OCI-LY7 (cell line): ENCODE measurements around the gene ST6GALNAC1. TPM values are rescaled to one million over a fixed set of nuclear protein-coding genes. Genes with fewer than 3 reads are reported as not detected.

ENCODE experiments used
- BruUV-seq: library from RNA; stranded (reverse); fragments of 400-500 nt; replicated peaks from 2 replicates; lab custom pipeline; 2021; lab: Mats Ljungman, UMichigan
- CTCF ChIA-PET: fragments of 300-600 bp; sonication (Branson Sonifier 250); formaldehyde crosslinking; loops from one replicate; lab custom pipeline; 2022; ENCODE audit warnings: antibody characterized with exemption; ENCODE audit not compliant: unreplicated experiment; lab: Charles Lee
- POLR2A ChIA-PET: fragments of 300-600 bp; sonication (Branson Sonifier 250); formaldehyde crosslinking; loops from one replicate; lab custom pipeline; 2022; ENCODE audit warnings: antibody characterized with exemption; lab: Charles Lee
- DNase-seq: peaks from one replicate; pipeline ENCODE4 v3.0.0-alpha.2; 2015; ENCODE audit warnings: low spot score
- H2AFZ ChIP-seq: fragments of 200-600 bp; sonication (generic), shearing (Covaris generic); 2 replicates; pipeline ENCODE4 v1.6.1; 2014; ENCODE audit warnings: mild to moderate bottlenecking, antibody characterized with exemption, low read length, moderate library complexity
- H3K27ac ChIP-seq: fragments of 200-600 bp; sonication (generic); 2 replicates; pipeline ENCODE4 v1.5.1; 2014; ENCODE audit warnings: mixed run types, low read depth, mild to moderate bottlenecking, moderate library complexity, low read length, inconsistent platforms; ENCODE audit not compliant: poor library complexity, severe bottlenecking
- H3K36me3 ChIP-seq: fragments of 200-600 bp; sonication (generic); 2 replicates; pipeline ENCODE4 v1.6.1; 2014; ENCODE audit warnings: mild to moderate bottlenecking, antibody characterized with exemption, low read length, moderate library complexity, mixed read lengths; ENCODE audit not compliant: insufficient read depth
- H3K4me1 ChIP-seq: fragments of 200-600 bp; sonication (generic); 2 replicates; pipeline ENCODE4 v1.5.1; 2014; ENCODE audit warnings: mild to moderate bottlenecking, low read length; ENCODE audit not compliant: insufficient read depth, poor library complexity, severe bottlenecking
- H3K4me2 ChIP-seq: fragments of 200-600 bp; sonication (generic); 2 replicates; pipeline ENCODE4 v1.6.1; 2014; ENCODE audit warnings: mild to moderate bottlenecking, low read length
- H3K4me3 ChIP-seq: fragments of 200-600 bp; sonication (generic); 2 replicates; pipeline ENCODE4 v1.5.1; 2014; ENCODE audit warnings: mild to moderate bottlenecking, low read depth, low read length; ENCODE audit not compliant: poor library complexity, severe bottlenecking
- H3K79me2 ChIP-seq: fragments of 200-600 bp; sonication (generic); 2 replicates; pipeline ENCODE4 v1.6.1; 2016; ENCODE audit warnings: low read depth, mild to moderate bottlenecking, low read length, moderate library complexity, mixed read lengths; ENCODE audit not compliant: insufficient read depth
- H3K9me2 ChIP-seq: fragments of 200-600 bp; sonication (generic); 2 replicates; pipeline ENCODE4 v1.6.1; 2016; ENCODE audit warnings: mild to moderate bottlenecking, low read length, mixed read lengths; ENCODE audit not compliant: insufficient read depth
- H3K9me3 ChIP-seq: fragments of 200-600 bp; sonication (generic); 2 replicates; pipeline ENCODE4 v1.6.1; 2014; ENCODE audit warnings: mild to moderate bottlenecking, mixed run types, low read length, mixed read lengths
- H4K20me1 ChIP-seq: fragments of 200-600 bp; sonication (generic); 2 replicates; pipeline ENCODE4 v1.6.1; 2014; ENCODE audit warnings: mild to moderate bottlenecking, antibody characterized with exemption, low read length, moderate library complexity, mixed read lengths; ENCODE audit not compliant: insufficient read depth
- EZH2phosphoT487 ChIP-seq: fragments of 200-600 bp; sonication (generic); IDR thresholded peaks from 2 replicates; pipeline ENCODE4 v1.6.1; 2018; ENCODE audit warnings: low read depth, borderline replicate concordance, mild to moderate bottlenecking, mixed run types, antibody characterized with exemption, low read length, moderate library complexity, mixed read lengths
- intact Hi-C: fragments of 100-400 bp; cut with micrococcal nuclease; formaldehyde crosslinking; loops from one replicate; pipeline ENCODE4 v1.10.0; 2022; ENCODE audit not compliant: unreplicated experiment
- total RNA-seq, 2 experiments: library from RNA; depleted of rRNA in 1 of 2; stranded (reverse); fragments of >200 nt in 1 of 2; shearing (Covaris generic) in 1 of 2; gene quantifications; 2 replicates each; pipeline ENCODE4 v1.2.3, GENCODE V29; 2014 to 2022
- TF ChIP-seq, protein P1 (sequence below): fragments of 200-600 bp; sonication (generic); conservative IDR thresholded peaks from 2 replicates; pipeline ENCODE4 v1.5.1; 2014; ENCODE audit warnings: mild to moderate bottlenecking, antibody characterized with exemption, low read length, moderate library complexity, mixed read lengths

ST6GALNAC1 gene
- total RNA-seq, 2 experiments from 2014 or later: not detected

DNA sequence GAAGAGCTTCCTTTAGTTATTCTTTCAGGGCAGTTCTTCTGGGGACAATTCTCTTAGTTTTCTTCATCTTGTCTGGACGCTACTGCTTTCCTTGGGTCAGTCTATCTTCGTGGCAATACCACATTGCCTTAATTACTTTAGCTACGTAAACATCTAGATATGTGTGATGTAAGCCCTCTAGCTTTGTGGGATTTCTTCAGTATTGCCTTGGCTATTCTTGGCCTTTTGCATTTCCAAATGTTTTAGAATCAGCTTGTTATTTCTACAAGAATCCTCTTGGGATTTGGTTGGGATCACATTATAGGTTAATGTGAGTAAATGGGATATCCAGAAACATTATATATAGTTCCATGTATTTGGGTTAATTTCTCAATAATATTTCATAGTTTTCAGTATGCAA, 48.9 kb downstream of the ST6GALNAC1 start:
- Histone ChIP-seq H3K4me3 (no peak overlapping the region), H3K4me2 (no peak overlapping the region), H2AFZ (no peak overlapping the region), H3K9me2 (no peaks in the 10 kb centered on the region), H3K4me1 (no peaks in the 10 kb centered on the region), H3K79me2 (no peaks in the 10 kb centered on the region), H3K36me3 (no peaks in the 10 kb centered on the region), H4K20me1 (no peaks in the 10 kb centered on the region), H3K27ac (no peak overlapping the region), H3K9me3 (no peaks in the 10 kb centered on the region)
- intact Hi-C loops: no loop called here
- TF ChIP-seq, protein P1, sequence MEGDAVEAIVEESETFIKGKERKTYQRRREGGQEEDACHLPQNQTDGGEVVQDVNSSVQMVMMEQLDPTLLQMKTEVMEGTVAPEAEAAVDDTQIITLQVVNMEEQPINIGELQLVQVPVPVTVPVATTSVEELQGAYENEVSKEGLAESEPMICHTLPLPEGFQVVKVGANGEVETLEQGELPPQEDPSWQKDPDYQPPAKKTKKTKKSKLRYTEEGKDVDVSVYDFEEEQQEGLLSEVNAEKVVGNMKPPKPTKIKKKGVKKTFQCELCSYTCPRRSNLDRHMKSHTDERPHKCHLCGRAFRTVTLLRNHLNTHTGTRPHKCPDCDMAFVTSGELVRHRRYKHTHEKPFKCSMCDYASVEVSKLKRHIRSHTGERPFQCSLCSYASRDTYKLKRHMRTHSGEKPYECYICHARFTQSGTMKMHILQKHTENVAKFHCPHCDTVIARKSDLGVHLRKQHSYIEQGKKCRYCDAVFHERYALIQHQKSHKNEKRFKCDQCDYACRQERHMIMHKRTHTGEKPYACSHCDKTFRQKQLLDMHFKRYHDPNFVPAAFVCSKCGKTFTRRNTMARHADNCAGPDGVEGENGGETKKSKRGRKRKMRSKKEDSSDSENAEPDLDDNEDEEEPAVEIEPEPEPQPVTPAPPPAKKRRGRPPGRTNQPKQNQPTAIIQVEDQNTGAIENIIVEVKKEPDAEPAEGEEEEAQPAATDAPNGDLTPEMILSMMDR: no peak
- TF ChIP-seq EZH2phosphoT487: no peak
- ChIA-PET CTCF (interaction anchor here (0.6 kb wide), 1 partner anchor 221 kb away, joined by 5 read pairs; no protein-coding TSS in a partner anchor), POLR2A (interaction anchor here (0.6 kb wide), 1 partner anchor 91 kb away, joined by 3 read pairs; no protein-coding TSS in a partner anchor)
- no TSS peak for BruUV-seq
- no peak for DNase-seq

DNA sequence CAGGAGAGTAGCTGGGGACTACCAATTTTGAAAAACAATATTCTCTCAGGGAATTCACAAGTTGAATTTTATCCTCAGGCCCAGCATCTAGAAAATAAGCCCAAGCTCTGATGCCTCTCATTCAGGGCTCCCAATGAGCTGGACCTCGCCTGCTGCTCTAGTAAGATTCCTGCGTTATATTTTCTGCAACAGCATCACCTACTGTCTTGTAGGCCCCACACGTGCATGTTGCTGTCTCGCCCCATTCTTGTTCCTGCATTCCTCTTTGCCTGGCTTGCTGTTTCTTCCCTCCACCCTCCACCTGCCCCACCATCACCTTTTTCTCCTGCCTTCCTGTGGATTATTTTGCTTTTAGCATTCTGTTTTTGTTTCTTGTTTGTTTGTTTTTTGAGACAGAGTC, 49.6 kb downstream of the ST6GALNAC1 start:
- BruUV-seq: no TSS peak
- POLR2A ChIA-PET: interaction anchor here (0.5 to 0.9 kb wide), 2 partner anchors 27 to 74 kb away, joined by 3 read pairs; no protein-coding TSS in a partner anchor

DNA sequence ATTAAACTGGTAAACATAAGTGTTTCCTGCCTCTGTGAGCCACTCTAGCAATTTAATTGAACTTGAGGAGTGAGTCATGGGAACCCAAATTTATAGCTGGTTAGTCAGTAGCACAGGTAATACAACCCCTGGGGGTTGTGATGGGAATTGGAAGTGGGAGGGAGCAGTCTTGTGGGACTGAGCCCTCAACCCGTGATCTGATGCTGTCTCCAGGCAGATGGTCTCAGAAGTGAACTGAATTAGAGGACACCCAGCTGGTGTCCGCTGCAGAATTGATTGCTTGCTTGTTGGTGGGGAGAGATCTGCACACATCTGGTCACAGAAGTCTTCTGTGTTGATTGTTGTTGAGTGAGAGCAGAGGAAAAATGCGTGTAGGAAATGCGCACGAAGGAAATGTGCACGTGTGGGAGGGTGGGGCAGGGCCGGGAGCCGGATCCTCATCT, 50.2 kb downstream of the ST6GALNAC1 start:
- intact Hi-C loops: no loop called here
- no peak overlapping the region for H3K27ac ChIP-seq
- no peaks in the 10 kb centered on the region for H3K79me2 ChIP-seq
- no peak overlapping the region for H2AFZ ChIP-seq
- H4K20me1 ChIP-seq: no peaks in the 10 kb centered on the region
- ChIA-PET POLR2A (interaction anchor here (0.5 to 0.9 kb wide), 2 partner anchors 27 to 74 kb away, joined by 3 read pairs; no protein-coding TSS in a partner anchor), CTCF (no interaction called here)
- no peaks in the 10 kb centered on the region for H3K9me3 ChIP-seq
- TF ChIP-seq, protein P1: no peak
- TF ChIP-seq EZH2phosphoT487: no peak
- H3K4me3 ChIP-seq: no peak overlapping the region
- no peak for DNase-seq
- BruUV-seq: no TSS peak
- H3K4me1 ChIP-seq: no peaks in the 10 kb centered on the region
- no peaks in the 10 kb centered on the region for H3K36me3 ChIP-seq
- no peak overlapping the region for H3K4me2 ChIP-seq
- no peaks in the 10 kb centered on the region for H3K9me2 ChIP-seq

More for the DNA sequence above, 49.6 kb downstream of the ST6GALNAC1 start:
- Histone ChIP-seq H3K79me2 (no peaks in the 10 kb centered on the region), H3K9me3 (no peaks in the 10 kb centered on the region), H3K4me1 (no peaks in the 10 kb centered on the region), H3K4me2 (no peak overlapping the region), H3K9me2 (no peaks in the 10 kb centered on the region), H3K4me3 (no peak overlapping the region), H3K36me3 (no peaks in the 10 kb centered on the region), H4K20me1 (no peaks in the 10 kb centered on the region), H2AFZ (no peak overlapping the region), H3K27ac (no peak overlapping the region)
- intact Hi-C loops: no loop called here
- CTCF ChIA-PET: no interaction called here
- TF ChIP-seq, protein P1: 0 out of 2 replicates have a peak, but pooled peaks have one; percentile 22
- TF ChIP-seq EZH2phosphoT487: no peak
- no peak for DNase-seq
